Lung (tissue), 12 donors: Measurements from ENCODE around the gene CCT6B. TPM values are rescaled to one million over a fixed set of nuclear protein-coding genes. Genes with fewer than 3 reads are reported as not detected.

Experiments
- ATAC-seq: fragments of 200-7000 bp; cut with Tn5 transposase; one replicate; pipeline ENCODE4 v1.9.1; 2020; ENCODE audit warnings: moderate number of reproducible peaks; ENCODE audit not compliant: insufficient read depth, low FRiP score
- DNase-seq, 3 donors: peaks; one replicate each; pipeline ENCODE4 v3.0.0-alpha.2; 2013 to 2017
- H3K27ac ChIP-seq, 2 donors: one replicate each; pipeline ENCODE4 v1.5.1; 2013; ENCODE audit warnings: mild to moderate bottlenecking in 2 of 2, moderate library complexity in 2 of 2, control low read depth in 1 of 2, inconsistent platforms in 1 of 2, low read depth in 1 of 2, low read length in 1 of 2
- H3K27me3 ChIP-seq, 3 donors: one replicate each; pipeline ENCODE4 v1.5.1; 2013; ENCODE audit warnings: low read length in 2 of 3; ENCODE audit not compliant: control insufficient read depth in 3 of 3, insufficient read depth in 3 of 3
- H3K36me3 ChIP-seq, 4 donors: one replicate each; pipeline ENCODE4 v1.5.1; 2013; ENCODE audit warnings: low read length in 4 of 4, mild to moderate bottlenecking in 1 of 4, moderate library complexity in 1 of 4; ENCODE audit not compliant: control insufficient read depth in 4 of 4, insufficient read depth in 4 of 4
- H3K4me1 ChIP-seq, 5 donors: one replicate each; pipeline ENCODE4 v1.5.1; 2013; ENCODE audit warnings: low read length in 5 of 5, mild to moderate bottlenecking in 2 of 5, moderate library complexity in 1 of 5; ENCODE audit not compliant: control insufficient read depth in 5 of 5, insufficient read depth in 5 of 5
- H3K4me3 ChIP-seq: one replicate; pipeline ENCODE4 v1.5.1; 2013; ENCODE audit warnings: mild to moderate bottlenecking, control low read depth, moderate library complexity
- H3K9ac ChIP-seq, 2 donors: one replicate each; pipeline ENCODE4 v1.5.1; 2013; ENCODE audit warnings: low read length in 2 of 2, control low read depth in 1 of 2; ENCODE audit not compliant: insufficient read depth in 1 of 2
- H3K9me3 ChIP-seq, 4 donors: one replicate each; pipeline ENCODE4 v1.5.1; 2013; ENCODE audit warnings: low read length in 3 of 4, mild to moderate bottlenecking in 1 of 4, moderate library complexity in 1 of 4; ENCODE audit not compliant: control insufficient read depth in 4 of 4, insufficient read depth in 3 of 4
- CTCF ChIP-seq: IDR thresholded peaks from 2 replicates; pipeline ENCODE4 v1.5.1; 2012; ENCODE audit warnings: mild to moderate bottlenecking; ENCODE audit errors: control extremely low read depth, extremely low read depth
- WGBS, 2 donors: extraction: QIAGEN DNeasy Blood & Tissue Kit; methylation state at CpG; one replicate each; pipeline ENCODE4 v1.1.7; 2013; 5-methylcytosine and 5-hydroxymethylcytosine counted together
- polyA plus RNA-seq, 2 donors: library from polyadenylated mRNA; stranded (reverse); fragments of 200-250 nt; gene quantifications; one replicate each; pipeline ENCODE4 v1.2.1, GENCODE V29; 2013
- total RNA-seq, 2 donors: library from RNA; depleted of rRNA in 1 of 2; stranded (reverse); fragments of >200 nt in 1 of 2; gene quantifications; one replicate each; pipeline ENCODE4 v1.2.1, GENCODE V29; 2014 to 2021
- donor health status: control.
- donor health status: control.
- donor health status: Bipolar disorder and iron deficiency.
- donor health status: healthy.
- donor health status: DM: yes; HTN: yes; CAD: no.

CCT6B gene
- total and polyA plus RNA-seq, 4 donors: 0.95 to 3.6 (median 2.2) TPM

GRCh38 chr17:34991606-34992005, 30.3 kb upstream of the CCT6B start:
- DNase-seq (no peak), ATAC-seq (no peak)
- no peak for TF ChIP-seq CTCF
- no peaks in the 10 kb centered on the region for H3K9me3 ChIP-seq
- H3K4me3 ChIP-seq: no peak overlapping the region
- no peak overlapping the region for H3K9ac ChIP-seq
- peaks cover 0 to 4% (median 1%) of the 10 kb centered on the region in 5 donors for H3K4me1 ChIP-seq
- H3K36me3 ChIP-seq: peaks cover 27 to 70% (median 37%) of the 10 kb centered on the region in 4 donors
- H3K27ac ChIP-seq: no peak overlapping the region
- WGBS, 2 donors: 32 to 83% methylated on average over 3 of the region's 3 CpGs
- H3K27me3 ChIP-seq: no peaks in the 10 kb centered on the region

GRCh38 chr17:34990921-34991365, 29.7 kb upstream of the CCT6B start:
- H3K27ac ChIP-seq: no peak overlapping the region
- peaks cover 27 to 65% (median 37%) of the 10 kb centered on the region in 4 donors for H3K36me3 ChIP-seq
- no peak for TF ChIP-seq CTCF
- peaks cover 0 to 4% (median 0%) of the 10 kb centered on the region in 5 donors for H3K4me1 ChIP-seq
- no peak overlapping the region for H3K4me3 ChIP-seq
- DNase-seq: peak; percentile 21 to 34 (median 31)
- no peaks in the 10 kb centered on the region for H3K27me3 ChIP-seq
- ATAC-seq: peak; percentile 11
- WGBS, 2 donors: 28 to 48% methylated on average over 6 of the region's 6 CpGs
- H3K9me3 ChIP-seq: no peaks in the 10 kb centered on the region
- H3K9ac ChIP-seq: no peak overlapping the region

GRCh38 chr17:34989473-34989872, 28.2 kb upstream of the CCT6B start:
- WGBS, 2 donors: 84 to 92% methylated on average over 10 of the region's 10 CpGs
- H3K9ac ChIP-seq: no peak overlapping the region
- H3K4me3 ChIP-seq: no peak overlapping the region
- DNase-seq (no peak), ATAC-seq (no peak)
- no peaks in the 10 kb centered on the region for H3K27me3 ChIP-seq
- no peak for TF ChIP-seq CTCF
- no peak overlapping the region for H3K27ac ChIP-seq
- peaks cover 0 to 4% (median 0%) of the 10 kb centered on the region in 5 donors for H3K4me1 ChIP-seq
- H3K9me3 ChIP-seq: no peaks in the 10 kb centered on the region
- peaks cover 22 to 51% (median 32%) of the 10 kb centered on the region in 4 donors for H3K36me3 ChIP-seq

- H3K4me1 ChIP-seq: peaks cover 0 to 6% (median 0%) of the 10 kb centered on the region in 5 donors
- H3K27me3 ChIP-seq: no peaks in the 10 kb centered on the region
- ATAC-seq (no peak), DNase-seq (no peak)
- no peak overlapping the region for H3K27ac ChIP-seq
- no peak for TF ChIP-seq CTCF
- 66 to 86% methylated on average over 2 of the region's 2 CpGs for WGBS, 2 donors
- H3K9ac ChIP-seq: no peak overlapping the region
- H3K36me3 ChIP-seq: peaks cover 18 to 48% (median 26%) of the 10 kb centered on the region in 4 donors
- no peaks in the 10 kb centered on the region for H3K9me3 ChIP-seq
- H3K4me3 ChIP-seq: no peak overlapping the region
These were observed 27.4 kb upstream of the CCT6B start for GRCh38 chr17:34988644-34989043.
